ENCODE measurements around the gene LRRN3.

LRRN3 gene

GRCh38 chr7:111090846-111091245 lies at the start of gene LRRN3:
Gene LRRN3 (plus strand): TSS chr7:111091127. CDS start chr7:111122773, 31,646 bp downstream.
- Histone ChIP-seq H3K4me2 (ENCODE audit: low read depth, low read length) (peak within 1 kb of the TSS; percentile 56), H3K9me3 (replicated peaks; ENCODE audit: insufficient read depth, low read length) (no peaks in the 10 kb centered on the region)
- TF ChIP-seq EZH2 (optimal IDR thresholded peaks at IDR 0.05; ENCODE audit: low read depth, low read length) (no peak), EZH2phosphoT487 (IDR thresholded peaks at IDR 0.05; ENCODE audit: low read length) (no peak)
- TF ChIP-seq, protein P1, sequence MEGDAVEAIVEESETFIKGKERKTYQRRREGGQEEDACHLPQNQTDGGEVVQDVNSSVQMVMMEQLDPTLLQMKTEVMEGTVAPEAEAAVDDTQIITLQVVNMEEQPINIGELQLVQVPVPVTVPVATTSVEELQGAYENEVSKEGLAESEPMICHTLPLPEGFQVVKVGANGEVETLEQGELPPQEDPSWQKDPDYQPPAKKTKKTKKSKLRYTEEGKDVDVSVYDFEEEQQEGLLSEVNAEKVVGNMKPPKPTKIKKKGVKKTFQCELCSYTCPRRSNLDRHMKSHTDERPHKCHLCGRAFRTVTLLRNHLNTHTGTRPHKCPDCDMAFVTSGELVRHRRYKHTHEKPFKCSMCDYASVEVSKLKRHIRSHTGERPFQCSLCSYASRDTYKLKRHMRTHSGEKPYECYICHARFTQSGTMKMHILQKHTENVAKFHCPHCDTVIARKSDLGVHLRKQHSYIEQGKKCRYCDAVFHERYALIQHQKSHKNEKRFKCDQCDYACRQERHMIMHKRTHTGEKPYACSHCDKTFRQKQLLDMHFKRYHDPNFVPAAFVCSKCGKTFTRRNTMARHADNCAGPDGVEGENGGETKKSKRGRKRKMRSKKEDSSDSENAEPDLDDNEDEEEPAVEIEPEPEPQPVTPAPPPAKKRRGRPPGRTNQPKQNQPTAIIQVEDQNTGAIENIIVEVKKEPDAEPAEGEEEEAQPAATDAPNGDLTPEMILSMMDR (IDR thresholded peaks at IDR 0.05; ENCODE audit: low read length), result no peak

DNA sequence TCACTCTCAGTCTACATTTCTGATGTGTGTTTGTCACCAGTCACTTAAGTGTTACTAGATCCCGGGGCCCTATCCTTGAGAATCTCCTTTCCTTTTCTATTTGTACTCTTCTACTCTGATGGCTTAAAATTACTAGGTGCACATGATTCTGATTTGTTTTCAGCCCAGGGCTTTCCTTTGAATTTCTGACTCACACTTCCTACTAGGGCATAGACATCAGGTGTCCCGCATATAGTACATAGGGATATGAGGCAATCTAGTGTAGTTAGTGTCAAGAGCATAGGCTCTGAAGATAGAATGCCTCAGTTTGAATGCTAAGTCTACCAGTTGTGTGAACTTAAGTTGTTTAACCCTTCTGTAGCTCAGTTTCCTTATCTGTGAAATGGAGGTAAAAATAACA lies 49.4 kb upstream of the LRRN3 start:
- Histone ChIP-seq H3K4me3 (ENCODE audit: low read length) (no peak overlapping the region), H4K20me1 (ENCODE audit: insufficient read depth, low read length) (no peaks in the 10 kb centered on the region), H3K4me2 (ENCODE audit: low read depth, low read length) (no peak overlapping the region), H3K9me2 (replicated peaks; ENCODE audit: insufficient read depth, low read length) (no peaks in the 10 kb centered on the region), H2AFZ (ENCODE audit: low read length) (no peak overlapping the region), H3F3A (ENCODE audit: insufficient read depth, low read length) (no peaks in the 10 kb centered on the region), H3K27ac (ENCODE audit: low read length) (no peak overlapping the region), H3K27me3 (replicated peaks; ENCODE audit: insufficient read depth, low read length) (no peaks in the 10 kb centered on the region), H3K4me1 (ENCODE audit: low read length) (no peaks in the 10 kb centered on the region), H3K79me2 (ENCODE audit: low read length) (no peaks in the 10 kb centered on the region), H3K9ac (ENCODE audit: low read length) (no peak overlapping the region), H3K9me3 (replicated peaks; ENCODE audit: insufficient read depth, low read length) (no peaks in the 10 kb centered on the region), H3K36me3 (replicated peaks; ENCODE audit: insufficient read depth, low read length) (no peaks in the 10 kb centered on the region)
- TF ChIP-seq EZH2 (optimal IDR thresholded peaks at IDR 0.05; ENCODE audit: low read depth, low read length), result no peak
- TF ChIP-seq EZH2phosphoT487 (IDR thresholded peaks at IDR 0.05; ENCODE audit: low read length), result no peak
- TF ChIP-seq, protein P1 (IDR thresholded peaks at IDR 0.05; ENCODE audit: low read length), result no peak
- DNase-seq, result no peak

More at GRCh38 chr7:111090846-111091245, at the start of gene LRRN3:
- no peaks in the 10 kb centered on the region for H3K79me2 ChIP-seq (ENCODE audit: low read length)
- no peaks in the 10 kb centered on the region for H3K9me2 ChIP-seq (replicated peaks; ENCODE audit: insufficient read depth, low read length)
- no peak for DNase-seq
- H3K9ac ChIP-seq (ENCODE audit: low read length), result peak within 1 kb of the TSS; percentile 4; the same call in 1 of the 2 replicates
- no peaks in the 10 kb centered on the region for H4K20me1 ChIP-seq (ENCODE audit: insufficient read depth, low read length)
- peak within 1 kb of the TSS; percentile 63; the same call in 1 of the 2 replicates for H3K27ac ChIP-seq (ENCODE audit: low read length)
- peaks cover 18% of the 10 kb centered on the region for H3F3A ChIP-seq (ENCODE audit: insufficient read depth, low read length)
- 0 out of 2 replicates have a peak within 1 kb of the TSS, but pooled peaks have one; percentile 22 for H2AFZ ChIP-seq (ENCODE audit: low read length)
- H3K4me3 ChIP-seq (ENCODE audit: low read length), result peak within 1 kb of the TSS; percentile 36; the same call in 1 of the 2 replicates
- H3K36me3 ChIP-seq (replicated peaks; ENCODE audit: insufficient read depth, low read length), result no peaks in the 10 kb centered on the region
- H3K27me3 ChIP-seq (replicated peaks; ENCODE audit: insufficient read depth, low read length), result no peaks in the 10 kb centered on the region
- H3K4me1 ChIP-seq (ENCODE audit: low read length), result peaks cover 40% of the 10 kb centered on the region

DNA sequence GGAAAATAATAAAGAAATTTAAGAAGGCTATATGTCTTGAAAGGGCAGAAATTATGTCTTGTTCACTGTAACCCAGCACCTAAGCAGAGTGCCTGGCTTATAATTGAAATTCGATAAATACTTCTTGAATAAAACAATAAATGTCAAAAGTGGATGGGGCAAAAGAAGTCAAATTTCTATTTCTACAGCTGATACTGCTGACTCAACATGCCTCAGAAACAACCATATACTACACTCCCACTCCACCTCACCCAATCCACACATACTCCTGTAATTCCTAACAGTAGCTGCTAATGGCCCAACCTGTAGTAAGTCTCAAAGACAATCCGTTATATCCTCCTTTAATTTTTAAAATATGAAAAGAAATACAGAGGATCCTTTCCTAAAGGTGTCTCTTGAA lies 48.1 kb upstream of the LRRN3 start:
- no peak for TF ChIP-seq EZH2 (optimal IDR thresholded peaks at IDR 0.05; ENCODE audit: low read depth, low read length)
- TF ChIP-seq, protein P1 (IDR thresholded peaks at IDR 0.05; ENCODE audit: low read length), result no peak
- TF ChIP-seq EZH2phosphoT487 (IDR thresholded peaks at IDR 0.05; ENCODE audit: low read length), result no peak
- H3K4me2 ChIP-seq (ENCODE audit: low read depth, low read length), result no peak overlapping the region
- no peaks in the 10 kb centered on the region for H4K20me1 ChIP-seq (ENCODE audit: insufficient read depth, low read length)
- no peak overlapping the region for H3K9ac ChIP-seq (ENCODE audit: low read length)
- no peaks in the 10 kb centered on the region for H3K79me2 ChIP-seq (ENCODE audit: low read length)
- H2AFZ ChIP-seq (ENCODE audit: low read length), result no peak overlapping the region
- no peaks in the 10 kb centered on the region for H3K9me3 ChIP-seq (replicated peaks; ENCODE audit: insufficient read depth, low read length)
- no peaks in the 10 kb centered on the region for H3F3A ChIP-seq (ENCODE audit: insufficient read depth, low read length)
- H3K36me3 ChIP-seq (replicated peaks; ENCODE audit: insufficient read depth, low read length), result no peaks in the 10 kb centered on the region
- no peaks in the 10 kb centered on the region for H3K4me1 ChIP-seq (ENCODE audit: low read length)
- no peaks in the 10 kb centered on the region for H3K27me3 ChIP-seq (replicated peaks; ENCODE audit: insufficient read depth, low read length)
- no peaks in the 10 kb centered on the region for H3K9me2 ChIP-seq (replicated peaks; ENCODE audit: insufficient read depth, low read length)
- no peak overlapping the region for H3K27ac ChIP-seq (ENCODE audit: low read length)
- DNase-seq, result no peak
- no peak overlapping the region for H3K4me3 ChIP-seq (ENCODE audit: low read length)
